Activated T-helper 1 cell treated with anti-CD3 and anti-CD28 coated beads, Interleukin-2, amount 50 U/mL, for 16 hours (primary cell): Measurements from ENCODE around the gene CAMSAP1.

ENCODE experiments used
- DNase-seq, 2 donors: peaks; one replicate each; pipeline ENCODE4 v3.0.0-alpha.2; 2020; ENCODE audit warnings: low read depth in 1 of 2, low spot score in 1 of 2

CAMSAP1 gene

DNA sequence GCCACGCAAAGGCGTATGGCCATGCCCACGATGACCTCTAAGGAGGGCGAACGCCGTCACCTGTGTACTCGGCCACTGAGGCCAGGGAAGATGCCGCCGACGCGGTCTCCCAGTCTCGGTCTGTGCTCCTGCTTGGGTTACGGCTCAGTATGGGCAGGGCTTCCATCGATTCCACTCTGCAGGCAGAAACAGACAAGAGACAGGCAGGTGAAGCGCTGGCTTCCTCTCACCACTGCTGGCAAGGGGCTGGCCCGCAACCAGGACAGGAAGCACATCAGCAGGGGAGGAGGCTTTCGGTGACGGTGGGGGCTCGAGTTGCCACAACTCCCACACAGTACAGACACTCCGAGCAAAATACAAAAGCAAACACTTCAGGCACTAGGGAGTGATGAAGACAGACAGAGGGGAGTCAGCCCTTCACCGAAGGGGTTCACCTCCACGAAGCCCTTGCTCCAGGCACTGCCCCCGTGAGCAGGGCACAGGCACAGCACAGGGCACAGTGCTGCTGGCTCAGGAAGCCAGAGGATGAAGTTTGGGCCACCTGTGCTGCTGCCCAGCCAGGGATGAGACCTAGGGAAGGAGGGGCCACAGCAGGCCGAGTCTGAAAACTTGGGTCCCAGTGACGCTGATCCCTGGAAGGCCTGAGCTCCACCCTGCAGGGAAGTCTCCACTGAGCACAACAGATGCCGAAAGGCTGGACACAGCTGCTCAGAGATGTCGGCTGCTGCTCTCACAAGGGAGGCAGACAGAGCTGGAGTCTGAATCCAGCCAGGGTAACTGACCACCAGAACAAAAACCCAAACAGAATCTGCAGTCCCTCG lies 91.3 kb downstream of the CAMSAP1 start:
- DNase-seq = no peak

- no peak for DNase-seq
Measured at GRCh38 chr9:135815413-135815812, 91.9 kb downstream of the CAMSAP1 start.

- DNase-seq = no peak
Measured at GRCh38 chr9:135814421-135815095, 92.8 kb downstream of the CAMSAP1 start.

DNA sequence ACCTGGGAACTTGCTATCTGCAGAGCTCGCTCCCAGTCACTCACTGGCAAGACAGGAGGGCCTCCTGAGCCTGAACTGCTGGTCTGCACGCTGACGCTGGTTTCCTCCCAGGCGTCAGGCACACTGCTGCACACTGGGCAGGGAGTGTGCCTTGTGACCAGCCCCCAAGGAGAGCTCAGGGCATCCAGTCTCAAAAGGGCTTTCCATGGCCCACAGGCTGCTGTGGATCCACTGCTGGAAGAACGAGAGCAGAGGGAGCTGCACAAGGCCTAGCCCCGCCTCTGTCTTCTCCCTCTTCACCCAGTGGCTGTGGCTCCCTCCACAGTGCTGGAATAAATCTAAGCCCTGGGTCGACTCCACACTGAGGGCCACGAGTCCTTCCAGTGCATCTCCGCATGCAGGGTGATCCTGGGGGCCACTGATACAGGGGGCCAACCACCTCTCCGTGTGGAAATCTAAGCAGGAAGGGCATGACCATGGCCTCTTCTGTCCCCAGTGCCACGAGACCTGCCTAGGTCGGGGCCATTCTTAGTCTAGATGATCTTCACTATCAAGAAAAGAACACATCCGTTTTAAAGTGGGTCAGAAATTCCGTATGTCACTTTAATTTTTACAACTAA lies 93.6 kb downstream of the CAMSAP1 start:
- DNase-seq = no peak

DNA sequence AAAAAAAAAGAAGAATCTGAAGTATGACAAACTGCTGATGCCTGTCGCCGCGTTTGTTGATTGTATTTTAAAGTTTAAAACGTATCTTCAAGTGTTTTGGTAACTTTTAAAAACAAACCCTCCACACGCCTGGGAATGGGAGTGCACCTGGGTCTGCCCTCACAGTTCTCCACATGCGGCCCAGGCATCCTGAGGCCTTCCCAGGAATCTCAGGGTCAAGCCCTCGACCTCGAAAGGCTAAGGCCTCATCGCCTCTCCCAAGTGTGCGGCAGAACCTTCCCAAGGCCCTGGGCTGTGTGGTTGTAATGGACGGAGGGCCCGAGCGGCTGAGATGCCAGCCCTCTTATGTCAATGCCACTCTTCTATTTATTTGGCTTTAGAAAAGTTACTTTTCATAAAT lies 94.4 kb downstream of the CAMSAP1 start:
- no peak for DNase-seq

- DNase-seq = no peak
Measured at GRCh38 chr9:135811801-135812200, 95.5 kb downstream of the CAMSAP1 start.

- DNase-seq = no peak
Measured at GRCh38 chr9:135810806-135811575, 96.4 kb downstream of the CAMSAP1 start.

- DNase-seq = no peak
Measured at GRCh38 chr9:135809166-135809565, 98.2 kb downstream of the CAMSAP1 start.

GRCh38 chr9:135805422-135806022 lies 101.8 kb downstream of the CAMSAP1 start:
- no peak for DNase-seq

DNA sequence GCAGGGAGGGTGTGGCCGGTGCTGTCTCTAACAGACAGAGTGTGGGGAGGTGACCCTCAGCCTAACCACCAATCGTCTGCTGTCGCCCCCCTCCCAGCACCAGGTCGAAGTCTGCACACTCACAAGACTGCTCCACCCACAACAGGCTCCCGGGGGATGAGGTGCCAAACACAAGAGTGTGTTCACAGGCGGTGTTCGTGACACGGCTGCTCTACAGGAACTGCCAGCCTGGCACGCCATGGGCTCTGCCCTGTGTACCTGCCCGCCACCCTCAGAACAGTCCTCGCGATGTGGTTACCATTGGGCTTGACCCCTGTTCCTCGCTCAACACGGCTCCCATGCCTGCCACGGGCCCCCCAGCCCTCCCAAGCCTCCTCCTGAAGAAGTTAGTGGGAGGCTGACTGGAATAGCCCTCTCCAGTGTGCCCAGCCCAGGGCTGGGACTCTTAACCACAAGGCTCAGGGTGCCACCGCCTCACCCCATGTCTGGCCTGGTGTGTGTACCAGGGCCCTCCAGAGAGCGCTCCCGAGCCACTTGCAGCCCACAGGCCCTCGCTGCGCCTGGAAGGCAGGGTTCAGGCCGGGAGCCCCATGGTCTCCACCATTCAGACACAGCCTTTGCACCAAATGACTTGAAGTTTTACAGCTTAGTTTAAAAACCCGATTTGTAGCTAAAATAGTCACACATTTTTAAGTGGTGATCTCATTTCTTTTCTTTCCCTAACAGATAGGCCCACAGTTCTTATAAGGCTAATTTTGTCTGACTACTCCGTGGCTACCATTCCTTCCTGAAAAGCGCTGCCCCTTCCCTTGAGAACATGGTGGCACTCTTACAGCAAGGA lies 102.5 kb downstream of the CAMSAP1 start:
- no peak for DNase-seq

DNA sequence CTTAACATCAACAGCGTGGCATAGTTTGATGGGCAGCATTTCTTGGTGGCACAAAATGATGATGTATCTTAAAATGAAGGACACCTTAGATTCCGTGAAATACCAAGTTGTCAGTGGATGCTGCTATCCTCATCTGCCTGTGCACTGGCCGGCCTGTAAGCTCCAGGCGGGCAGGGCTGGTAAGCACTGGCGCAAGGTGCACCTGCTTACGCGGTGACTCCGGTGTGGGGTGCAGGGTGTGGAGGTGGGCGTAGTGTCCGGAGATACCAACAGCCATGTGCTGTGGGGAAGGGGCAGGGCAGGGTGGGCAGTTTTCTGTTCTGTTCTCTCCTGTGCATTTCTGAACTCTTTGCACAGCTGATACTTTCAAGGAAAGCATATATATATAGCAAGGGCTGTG lies 103.9 kb downstream of the CAMSAP1 start:
- DNase-seq = no peak

GRCh38 chr9:135802876-135803419 lies 104.4 kb downstream of the CAMSAP1 start:
- no peak for DNase-seq

GRCh38 chr9:135801070-135801469 lies 106.3 kb downstream of the CAMSAP1 start:
- no peak for DNase-seq

DNA sequence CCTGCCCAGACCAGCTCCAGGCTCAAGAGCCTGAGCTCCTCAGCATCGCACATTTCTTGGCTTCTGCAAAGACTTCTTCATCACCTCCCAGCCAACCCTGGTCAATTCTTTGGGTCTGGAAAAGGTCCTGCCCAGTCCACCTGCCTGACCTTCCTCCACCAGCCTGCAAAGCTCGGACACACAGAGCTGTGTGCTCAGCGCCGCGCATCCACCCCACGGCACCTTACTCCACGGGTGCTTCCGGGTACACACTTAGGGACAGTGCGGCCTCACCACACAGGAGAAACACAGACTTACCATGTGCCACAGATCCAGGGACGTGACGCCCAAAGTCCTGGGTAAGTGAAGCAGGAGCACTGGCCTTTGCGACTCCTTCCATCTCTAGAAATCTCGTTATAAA lies 108.1 kb downstream of the CAMSAP1 start:
- DNase-seq = no peak

DNA sequence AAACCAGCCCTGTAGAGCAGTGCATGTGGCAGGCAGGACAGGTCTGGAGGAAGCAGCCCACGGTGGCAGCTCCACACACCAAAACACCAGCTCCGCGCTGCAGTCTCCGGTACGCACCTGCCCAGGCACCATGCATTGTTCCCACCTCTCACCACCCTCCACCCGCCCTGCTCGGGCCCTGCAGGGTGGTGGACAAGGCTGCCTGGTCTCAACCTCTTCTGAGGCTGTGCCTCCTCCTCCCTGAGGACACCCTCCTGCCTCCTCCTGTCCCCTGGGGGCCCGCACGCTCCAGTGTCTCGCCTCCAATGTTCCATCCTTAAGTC lies 109.1 kb downstream of the CAMSAP1 start:
- no peak for DNase-seq

GRCh38 chr9:135797507-135798262 lies 109.7 kb downstream of the CAMSAP1 start:
- no peak for DNase-seq

DNA sequence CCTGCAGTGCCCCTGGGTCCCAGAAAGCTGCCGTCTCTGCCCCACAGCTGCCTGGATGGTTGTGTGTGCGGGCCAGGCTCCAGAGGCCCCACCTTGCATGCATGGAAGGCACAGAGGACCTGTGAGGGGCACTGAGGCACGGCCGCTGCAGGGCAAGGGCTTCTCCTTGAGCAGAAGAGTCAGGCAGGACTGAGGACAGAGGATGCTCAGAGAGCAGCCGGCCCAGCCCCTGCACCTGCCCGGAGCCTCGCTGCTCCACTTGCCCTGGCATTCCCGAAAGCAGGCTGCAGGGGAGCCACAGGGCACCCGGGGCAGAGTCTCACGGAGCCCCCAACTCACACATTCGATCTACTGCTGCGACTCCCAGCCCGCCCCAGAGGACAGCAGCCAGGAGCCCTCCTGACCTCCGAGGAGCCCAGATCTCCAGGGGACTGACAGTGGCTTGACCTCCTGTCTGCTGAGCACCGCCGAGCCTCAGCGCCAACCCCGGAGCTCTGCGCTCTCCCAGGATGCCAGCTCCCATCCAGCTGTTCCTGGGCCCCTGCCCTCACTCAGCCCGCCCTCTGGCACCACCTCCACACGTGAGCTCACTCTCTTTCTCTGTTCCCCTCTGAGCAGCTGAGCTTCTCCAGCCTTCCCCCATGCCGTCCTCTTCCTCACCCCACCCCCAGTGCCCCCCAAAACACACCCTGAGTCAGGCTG lies 110.4 kb downstream of the CAMSAP1 start:
- DNase-seq = no peak

DNA sequence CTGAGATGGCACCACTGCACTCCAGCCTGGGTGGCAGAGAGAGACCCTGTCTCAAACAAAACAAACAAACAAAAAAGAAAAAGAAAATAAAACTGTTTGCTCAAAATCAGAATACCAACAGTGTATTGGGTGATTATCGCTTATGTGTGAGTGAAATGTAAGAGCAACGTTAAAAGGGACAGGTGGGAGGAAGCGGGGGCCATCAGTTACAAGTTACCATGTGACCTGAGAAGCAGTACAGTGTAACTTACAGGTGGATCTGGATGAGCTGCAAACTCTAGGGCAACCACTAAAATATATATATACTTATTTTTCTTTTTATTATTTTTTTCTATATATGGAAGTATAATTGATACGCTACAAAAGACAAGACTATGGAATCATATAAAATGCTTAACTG lies 112.0 kb downstream of the CAMSAP1 start:
- no peak for DNase-seq
